HG03139 (cell line): ENCODE results near the gene RPS6KA2.
"Not testable (repeated sequence)": the region's sequence is repeated elsewhere in the genome, so short reads cannot be mapped to it uniquely, and the experiment has no call there.

Experiments
- ATAC-seq: cut with Tn5 transposase; IDR thresholded peaks from one replicate; pipeline ENCODE4 v1.9.1; 2021; ENCODE audit not compliant: unreplicated experiment

RPS6KA2 gene

GRCh38 chr6:166636191-166636933 lies 9.3 kb upstream of the RPS6KA2 start:
- ATAC-seq = no peak

DNA sequence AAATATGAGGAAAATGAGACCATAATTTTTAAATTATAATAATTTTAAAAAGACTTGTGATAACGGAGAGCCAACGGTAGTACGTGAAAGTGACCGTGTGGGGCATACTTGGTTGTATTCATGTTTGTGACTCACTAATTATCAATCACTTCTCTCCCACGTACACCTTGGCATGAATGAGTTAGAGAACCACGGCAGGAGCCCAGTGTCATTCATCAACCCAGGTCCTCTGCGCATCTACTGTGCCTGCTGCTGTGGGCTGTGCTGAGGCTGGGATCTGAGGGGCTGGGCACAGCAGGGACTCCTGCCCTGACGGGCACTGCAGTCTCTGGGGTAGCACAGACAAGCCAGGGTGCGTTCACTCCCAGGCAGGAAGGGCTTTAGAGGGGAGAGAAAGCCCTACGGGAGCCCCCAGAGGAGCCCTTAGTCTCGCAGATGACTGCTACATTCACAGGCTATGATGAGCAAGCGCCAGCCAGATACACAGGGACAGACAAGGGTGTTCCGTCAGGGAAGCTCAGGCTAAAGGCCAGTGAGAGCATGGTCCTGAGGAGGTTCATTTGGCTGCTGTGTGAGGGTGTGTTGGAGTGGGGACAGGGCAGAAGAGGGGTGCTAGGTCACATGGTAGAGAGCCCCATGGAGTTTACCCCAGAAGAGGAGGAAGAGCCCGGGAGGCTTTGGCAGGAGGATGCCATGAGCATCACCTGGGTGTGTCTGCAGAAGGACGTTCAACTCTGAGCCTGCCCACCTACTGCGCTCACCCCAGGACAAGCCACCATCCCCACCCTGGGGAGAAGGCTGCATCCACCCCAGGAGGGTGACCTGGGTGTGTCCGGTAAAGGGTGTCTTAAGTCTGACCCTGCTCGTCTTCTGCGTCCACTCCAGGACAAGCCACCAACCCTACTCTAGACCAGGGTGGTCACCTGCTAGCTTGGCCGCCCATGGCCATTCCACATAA lies 8.2 kb upstream of the RPS6KA2 start:
- no peak for ATAC-seq

DNA sequence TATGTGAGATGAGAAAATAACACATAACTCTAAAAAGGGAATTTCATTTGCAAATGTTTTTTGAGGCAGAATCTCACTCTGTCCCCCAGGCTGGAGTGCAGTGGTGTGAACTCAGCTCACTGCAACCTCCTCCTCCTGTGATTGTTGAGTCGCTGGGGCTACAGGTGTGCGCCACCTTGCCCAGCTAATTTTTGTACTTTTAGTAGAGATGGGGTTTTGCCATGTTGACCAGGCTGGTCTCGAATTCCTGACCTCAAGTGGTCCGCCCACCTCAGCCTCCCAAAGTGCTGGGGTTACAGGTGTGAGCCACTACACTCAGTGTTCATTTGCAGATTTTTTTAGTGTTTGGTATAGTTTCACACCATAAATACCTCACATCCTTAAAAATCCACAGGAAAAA lies 7.5 kb upstream of the RPS6KA2 start:
- ATAC-seq = not testable (repeated sequence)

DNA sequence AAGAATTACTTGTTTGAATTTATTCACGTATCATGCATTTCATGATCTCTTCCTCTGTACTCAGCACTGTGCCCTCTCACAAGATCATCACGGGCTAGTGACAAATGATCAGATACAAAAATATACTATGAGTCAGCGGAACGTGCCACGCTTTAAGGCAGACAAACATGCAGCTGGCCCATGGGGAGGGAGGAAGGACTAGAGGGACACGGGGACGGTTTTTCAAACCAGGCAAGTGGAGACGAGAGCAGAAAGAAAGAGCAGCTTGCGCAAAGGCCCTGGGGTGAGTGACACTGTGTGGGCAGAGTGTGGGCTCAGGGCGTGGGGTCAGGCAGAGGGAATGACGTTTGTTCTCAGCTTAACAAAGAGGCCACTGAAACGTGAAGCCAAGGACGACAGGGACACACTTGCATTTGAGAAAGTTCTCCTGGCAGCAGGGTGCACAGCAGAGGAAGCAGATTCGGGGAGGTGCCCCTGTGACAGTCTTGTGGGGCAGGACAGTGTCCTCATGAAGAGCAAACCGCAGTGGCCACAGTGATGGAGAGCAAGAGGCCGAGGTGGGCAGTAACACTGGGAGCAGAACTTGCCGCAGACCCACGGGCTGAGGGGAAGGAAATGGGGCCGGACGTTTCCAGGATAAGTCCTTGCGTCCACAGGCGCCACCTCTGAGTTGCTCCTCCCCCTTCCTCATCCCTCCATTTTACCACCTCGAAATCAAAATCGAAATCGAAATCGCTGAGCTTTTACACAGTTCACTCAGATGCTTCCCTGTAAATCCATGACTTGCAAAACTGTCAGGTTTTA lies 6.9 kb upstream of the RPS6KA2 start:
- ATAC-seq = no peak

DNA sequence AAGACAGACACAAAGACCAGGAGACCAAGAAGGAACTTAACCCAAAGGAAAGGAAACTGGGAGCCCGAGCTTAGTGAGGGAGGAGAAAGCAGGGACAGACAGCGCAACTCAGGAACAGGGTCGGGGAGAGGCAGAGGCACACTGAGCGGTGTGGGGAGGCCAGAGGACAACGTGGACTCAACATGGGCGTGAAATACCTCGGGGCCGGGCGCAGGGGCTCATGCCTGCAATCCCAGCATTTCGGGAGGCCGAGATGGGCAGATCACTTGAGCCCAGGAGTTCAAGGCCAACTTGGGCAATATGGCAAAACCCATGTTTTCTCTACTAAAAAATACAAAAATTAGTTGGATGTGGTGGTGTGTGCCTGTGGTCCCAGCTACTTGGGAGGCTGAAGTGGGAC lies 5.7 kb upstream of the RPS6KA2 start:
- no peak for ATAC-seq

GRCh38 chr6:166630462-166630861 lies 3.4 kb upstream of the RPS6KA2 start:
- no peak for ATAC-seq

GRCh38 chr6:166629628-166630027 lies 2.6 kb upstream of the RPS6KA2 start:
- ATAC-seq = no peak

GRCh38 chr6:166627875-166628801 lies 1.1 kb upstream of the RPS6KA2 start:
- ATAC-seq = peak; percentile 16

- ATAC-seq = peak; percentile 0
Measured at GRCh38 chr6:166626177-166627032, 646 bp downstream of the RPS6KA2 start.

DNA sequence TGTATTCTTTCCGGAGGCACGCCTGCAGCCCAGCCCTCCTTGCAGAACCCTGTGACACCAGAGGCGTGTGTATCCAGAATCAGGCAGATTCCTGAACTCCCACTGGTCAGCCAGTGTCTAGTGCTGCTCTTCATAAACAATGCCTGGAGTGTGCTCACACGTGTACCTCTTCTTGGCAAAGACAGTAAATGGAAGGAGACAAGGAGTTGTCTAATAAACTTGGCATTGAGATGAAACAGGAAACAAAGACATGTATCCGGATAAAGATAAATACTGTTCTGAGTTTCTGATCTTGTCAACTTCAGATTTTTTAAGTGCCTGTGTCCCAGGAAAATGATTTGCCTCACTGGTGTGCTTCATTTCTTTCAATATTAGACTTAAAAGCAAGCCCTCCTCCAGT lies 1.7 kb downstream of the RPS6KA2 start:
- no peak for ATAC-seq

GRCh38 chr6:166624275-166624674 lies 2.8 kb downstream of the RPS6KA2 start:
- ATAC-seq = no peak

GRCh38 chr6:166623318-166623717 lies 3.7 kb downstream of the RPS6KA2 start:
- ATAC-seq = no peak

DNA sequence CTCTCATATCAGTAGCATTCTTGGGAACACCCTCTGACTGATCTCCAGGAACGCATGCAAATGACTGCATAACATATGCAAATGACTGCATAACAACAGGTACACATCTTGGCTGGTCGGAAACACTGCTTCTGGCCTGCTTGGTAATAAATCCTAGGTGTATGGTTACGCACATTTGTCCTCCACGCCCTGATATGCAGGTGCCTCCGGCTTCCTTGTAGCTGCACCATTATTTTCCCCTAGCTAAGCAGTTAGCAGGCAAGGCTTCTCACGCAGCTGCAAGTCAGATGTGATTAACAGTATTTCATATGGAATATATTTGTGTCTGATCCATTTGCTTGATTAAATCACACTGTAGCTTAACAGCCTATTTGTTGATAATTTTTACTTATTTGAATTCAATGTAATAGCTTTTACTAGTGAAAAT lies 5.9 kb downstream of the RPS6KA2 start:
- no peak for ATAC-seq

GRCh38 chr6:166620478-166621113 lies 6.5 kb downstream of the RPS6KA2 start:
- ATAC-seq = no peak

DNA sequence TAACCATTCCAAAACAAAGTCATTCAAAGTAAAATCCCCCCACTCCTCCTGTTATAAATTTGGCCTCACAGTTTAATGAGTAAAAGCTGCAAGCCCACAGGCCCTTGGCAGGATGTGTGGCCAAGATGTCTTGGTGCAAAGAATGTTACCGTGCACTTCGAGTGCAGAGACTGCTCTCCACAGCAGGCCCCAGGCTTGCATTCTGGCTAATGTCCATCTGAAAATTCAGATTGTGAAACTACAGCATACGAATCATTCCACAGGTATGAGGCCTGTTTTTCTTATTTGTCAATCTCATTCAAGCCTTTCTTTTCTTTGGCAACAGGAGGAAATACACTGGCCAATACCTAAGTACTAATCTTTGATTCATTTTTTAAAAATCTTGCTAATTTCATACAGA lies 7.1 kb downstream of the RPS6KA2 start:
- no peak for ATAC-seq

- ATAC-seq = no peak
Measured at GRCh38 chr6:166618866-166619761, 7.9 kb downstream of the RPS6KA2 start.

DNA sequence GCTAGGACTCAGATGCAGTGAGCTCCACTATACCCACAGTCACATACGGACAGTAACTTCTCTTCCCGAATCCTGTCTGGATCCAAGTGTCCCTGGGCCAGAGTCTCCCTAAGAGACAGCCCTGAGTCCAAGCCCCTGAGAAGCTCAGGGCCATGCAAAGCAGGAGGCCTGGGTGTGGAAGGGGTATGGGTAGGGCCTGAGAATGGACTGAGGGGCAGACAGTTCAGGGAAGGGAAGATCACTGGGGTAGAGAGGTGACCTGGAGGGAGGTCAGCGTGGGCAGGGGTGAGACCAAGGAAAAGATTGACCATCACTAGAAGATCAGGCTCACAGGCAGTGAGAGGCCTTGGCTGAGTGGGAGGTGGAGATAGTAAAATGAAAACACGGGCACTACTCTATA lies 8.8 kb downstream of the RPS6KA2 start:
- ATAC-seq = no peak

- ATAC-seq = no peak
Measured at GRCh38 chr6:166617359-166617758, 9.7 kb downstream of the RPS6KA2 start.
